HG03159 (cell line): ENCODE results near the gene MLEC.
"Not testable (repeated sequence)": the region's sequence is repeated elsewhere in the genome, so short reads cannot be mapped to it uniquely, and the experiment has no call there.

Source experiments
- ATAC-seq: cut with Tn5 transposase; IDR thresholded peaks from one replicate; pipeline ENCODE4 v1.9.1; 2021; ENCODE audit warnings: mild to moderate bottlenecking, moderate library complexity; ENCODE audit not compliant: unreplicated experiment

Gene MLEC

DNA sequence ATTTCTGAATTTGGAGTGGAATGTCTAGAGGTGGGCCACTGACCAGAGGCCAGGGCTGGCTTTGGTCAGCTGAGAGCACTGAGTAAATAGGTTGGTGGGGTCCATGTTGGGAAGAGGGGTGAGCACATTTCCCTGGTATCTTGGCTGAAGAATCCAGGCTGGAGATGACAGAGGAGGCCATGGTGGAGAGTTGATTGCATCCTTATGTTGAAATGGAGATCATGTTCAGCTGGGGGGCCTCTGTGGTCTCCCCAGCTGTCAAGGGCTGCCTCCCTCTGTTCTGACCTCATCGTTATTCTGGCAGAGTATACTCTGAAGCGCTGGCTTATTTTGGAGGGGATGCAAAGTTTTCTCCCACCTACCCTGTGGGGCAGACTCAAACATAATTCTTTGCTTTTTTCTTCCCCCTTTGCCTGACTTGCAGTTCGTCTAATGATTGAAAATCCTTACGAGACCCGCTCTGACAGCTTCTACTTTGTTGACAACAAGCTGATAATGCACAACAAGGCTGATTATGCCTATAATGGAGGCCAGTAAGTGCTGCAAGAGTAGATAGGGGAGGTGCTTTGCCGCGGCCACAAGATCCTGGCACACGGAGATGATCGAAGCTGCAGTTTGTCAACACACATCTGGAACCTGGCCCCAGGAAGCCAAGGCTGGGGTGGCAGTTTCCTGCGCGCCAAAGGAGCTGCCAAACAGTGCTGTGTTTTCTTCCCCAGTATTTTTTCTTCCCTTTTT is 32.7 kb downstream of the MLEC start:
- ATAC-seq, result no peak

DNA sequence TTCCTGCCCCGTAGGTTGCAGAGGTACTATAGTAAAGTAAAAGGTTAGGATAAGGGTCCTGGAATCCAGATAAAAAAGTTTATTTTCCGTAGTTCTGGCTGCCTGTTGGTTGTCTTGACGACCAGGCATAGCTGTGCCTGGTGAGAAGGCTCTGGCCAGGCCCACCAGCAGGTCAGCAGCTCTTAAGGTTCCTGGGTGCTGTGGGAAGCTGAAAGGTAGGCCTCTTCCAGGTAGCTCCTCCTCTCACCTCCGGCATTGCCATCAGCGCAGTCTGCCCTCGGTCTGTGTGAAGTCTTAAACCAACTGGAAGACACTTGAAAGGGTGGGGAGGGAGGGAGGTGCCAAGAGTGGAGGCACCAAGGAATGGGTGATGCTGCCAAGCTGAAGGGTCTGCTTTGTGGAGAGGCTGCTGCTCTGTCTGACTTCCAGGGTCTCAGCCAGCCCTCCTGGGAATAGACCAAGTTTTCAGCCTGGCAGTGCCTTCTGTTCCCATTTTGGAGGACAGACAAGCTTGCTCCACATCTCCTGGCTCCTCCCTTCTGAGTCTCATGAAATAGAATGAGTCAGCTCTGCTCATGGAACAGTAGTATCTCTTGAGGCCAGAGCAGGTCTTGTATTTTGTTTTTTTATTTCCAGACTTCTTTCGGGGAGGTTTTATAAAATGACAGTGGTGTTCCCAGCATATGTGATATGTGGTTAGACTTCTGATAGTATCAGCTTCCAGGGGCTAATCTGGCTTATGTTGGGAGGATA is 33.5 kb downstream of the MLEC start:
- no peak for ATAC-seq

DNA sequence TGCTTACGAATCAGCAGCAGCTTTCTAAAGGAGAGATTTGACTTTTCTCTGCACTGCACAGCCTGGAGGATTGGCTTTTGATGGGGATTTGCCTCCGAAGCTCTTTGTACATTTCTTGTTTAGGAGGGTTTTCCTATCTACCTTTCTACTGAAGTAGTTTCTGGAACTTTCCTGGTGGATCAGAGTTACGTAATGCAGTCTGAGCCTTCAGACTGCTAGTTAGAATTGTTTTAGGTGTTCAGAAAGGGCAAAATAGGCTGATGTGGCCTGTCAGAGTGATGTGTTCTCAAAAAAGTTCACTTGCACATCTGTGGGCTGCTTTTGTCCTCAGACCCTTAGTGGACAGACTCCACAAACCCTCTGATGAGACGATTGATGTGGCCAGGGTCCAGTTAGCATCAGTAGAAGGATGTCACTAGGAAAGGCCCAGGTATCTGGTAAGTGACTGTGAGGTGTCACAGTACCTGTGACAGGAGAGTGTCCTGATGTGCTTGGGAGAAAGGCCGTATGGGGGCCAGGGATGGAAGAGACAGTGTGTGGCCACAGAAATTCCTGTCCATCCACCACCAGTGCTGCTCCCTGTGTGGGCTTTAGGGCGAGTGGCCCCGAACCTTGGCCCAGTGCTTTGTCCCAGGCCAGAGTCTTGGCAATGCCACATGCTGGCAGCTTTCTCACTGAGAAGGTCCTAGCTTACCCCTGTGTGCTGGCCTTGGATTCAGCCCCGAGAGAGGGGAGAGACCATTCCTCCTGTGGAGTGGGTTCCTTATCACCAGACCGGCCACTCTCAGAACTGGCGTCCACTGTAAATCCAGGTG is 34.2 kb downstream of the MLEC start:
- ATAC-seq, result no peak

DNA sequence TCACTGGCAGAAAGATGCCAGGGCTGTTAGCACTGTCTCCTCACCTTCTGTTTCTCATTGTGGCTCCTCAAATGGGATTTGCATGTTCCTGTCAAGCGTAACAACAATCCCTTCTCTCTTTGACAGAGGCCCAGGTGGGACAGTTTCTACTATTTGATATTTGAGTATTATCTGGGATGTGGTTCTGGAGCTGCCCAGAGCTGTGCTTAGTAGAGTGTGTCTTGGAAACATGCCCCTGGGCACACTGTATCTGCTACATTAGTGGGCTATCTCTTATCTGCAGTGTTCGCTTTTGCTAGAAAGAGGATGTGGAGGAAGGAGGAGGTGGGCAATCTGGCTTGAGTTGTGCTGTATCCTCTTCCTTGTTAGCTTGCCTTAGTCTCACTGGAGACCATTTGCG is 34.9 kb downstream of the MLEC start:
- ATAC-seq, result no peak

DNA sequence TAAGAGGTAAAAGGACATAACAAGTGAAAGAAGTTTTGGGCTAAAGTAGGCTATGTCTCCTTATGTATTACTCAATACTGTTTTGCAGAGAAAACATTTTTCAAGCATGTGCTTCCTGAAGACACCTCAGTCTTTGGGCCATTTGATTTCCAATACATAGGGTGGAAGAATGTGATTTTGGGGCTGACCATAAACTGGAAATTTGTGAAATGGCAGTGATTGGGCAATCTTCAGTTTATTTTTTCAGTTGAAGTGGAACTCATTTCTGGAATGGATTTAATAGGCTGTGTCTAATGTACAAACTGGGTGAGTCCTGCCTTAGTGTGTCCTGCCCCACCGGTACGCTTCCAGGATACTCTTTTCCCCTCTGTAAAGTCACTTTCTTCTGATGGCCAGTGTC is 35.8 kb downstream of the MLEC start:
- no peak for ATAC-seq

DNA sequence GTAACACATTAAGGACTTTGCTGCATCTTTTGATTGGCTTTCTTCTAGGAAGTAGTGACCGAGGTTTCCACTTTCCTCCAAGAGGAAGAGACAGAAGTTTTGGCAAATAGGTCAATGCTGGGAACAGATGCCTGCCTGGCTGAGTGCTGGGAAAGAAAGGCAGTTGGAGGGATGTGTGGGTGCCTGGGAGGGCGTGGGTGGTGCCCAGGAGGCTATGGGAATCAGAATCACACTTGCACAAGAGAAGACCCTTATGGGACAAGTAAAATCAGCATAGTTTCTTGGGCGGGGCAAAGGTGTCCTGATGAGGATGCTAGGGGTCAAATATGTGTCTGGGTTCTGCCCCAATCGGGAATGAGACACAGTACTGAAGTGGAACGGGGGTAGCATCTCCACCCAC is 37.8 kb downstream of the MLEC start:
- ATAC-seq, result no peak

DNA sequence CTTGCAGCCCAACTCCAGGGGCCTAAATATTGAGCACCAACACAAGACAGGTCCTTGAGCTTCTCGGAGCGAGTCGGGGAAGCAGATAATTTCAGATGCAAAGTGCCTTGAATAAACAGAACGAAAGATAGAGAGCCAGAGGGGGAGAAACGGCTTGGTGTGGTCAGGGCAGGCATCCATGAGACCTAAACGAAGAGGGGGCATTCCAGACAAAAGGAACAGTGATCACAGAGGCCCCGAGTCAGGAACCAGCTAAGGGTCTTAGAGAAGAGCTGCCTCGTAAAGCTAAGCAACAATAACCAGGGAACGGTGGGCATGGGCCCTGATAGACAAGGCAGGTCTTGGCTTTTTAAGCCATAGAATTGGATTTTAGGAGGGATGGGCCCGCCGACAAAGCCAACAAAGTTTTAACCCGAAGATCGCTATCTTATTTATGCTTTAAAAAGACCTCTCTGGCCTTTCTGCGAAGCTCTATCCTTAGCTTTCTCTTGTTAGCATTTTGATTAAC is 38.3 kb downstream of the MLEC start:
- ATAC-seq, result no peak

DNA sequence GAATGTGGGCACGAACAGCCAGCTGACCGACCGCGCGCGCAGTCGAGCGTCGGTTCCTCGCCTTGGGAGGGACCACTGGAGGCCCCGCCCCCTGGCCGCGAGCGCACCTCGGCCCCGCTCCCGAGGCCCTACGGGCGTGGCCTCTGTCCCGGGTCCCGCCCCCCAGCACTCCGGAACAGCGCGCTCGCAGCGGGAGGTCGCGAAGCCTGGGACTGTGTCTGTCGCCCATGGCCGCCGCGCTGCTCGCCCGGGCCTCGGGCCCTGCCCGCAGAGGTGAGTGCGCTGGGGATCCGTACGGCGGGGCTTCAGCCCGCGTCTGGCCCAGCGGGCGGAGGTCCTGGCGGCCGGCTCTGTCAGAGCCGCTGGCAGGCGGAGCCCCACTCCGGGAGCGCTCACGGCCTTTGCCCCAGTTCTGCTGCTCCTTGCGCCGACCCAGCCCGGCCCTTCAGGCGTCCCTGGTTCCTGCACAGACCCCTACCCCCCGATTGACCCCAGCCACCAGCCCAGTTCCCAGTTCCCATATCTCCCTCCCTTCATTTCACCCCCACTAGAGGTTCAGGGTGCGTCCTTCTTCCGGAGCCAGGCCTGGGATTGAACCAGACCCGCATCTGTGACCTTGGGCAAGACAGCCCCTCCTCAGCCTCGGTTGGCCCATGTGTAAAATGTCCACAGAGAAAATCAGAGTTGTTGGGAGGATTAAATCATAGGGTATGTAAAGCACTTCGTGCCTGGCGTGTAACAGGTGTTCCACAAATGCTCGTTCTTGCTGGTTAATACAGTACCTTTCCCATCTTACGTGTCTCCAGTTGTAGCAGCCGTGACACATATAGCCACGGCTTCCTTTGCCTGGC is 38.9 kb downstream of the MLEC start, which contains the start of gene ACADS:
TSS of gene ACADS (plus strand) at position 168 of the 851 bp plus-strand sequence. CDS start at position 228, 60 bp downstream.
- ATAC-seq, result peak; percentile 96

DNA sequence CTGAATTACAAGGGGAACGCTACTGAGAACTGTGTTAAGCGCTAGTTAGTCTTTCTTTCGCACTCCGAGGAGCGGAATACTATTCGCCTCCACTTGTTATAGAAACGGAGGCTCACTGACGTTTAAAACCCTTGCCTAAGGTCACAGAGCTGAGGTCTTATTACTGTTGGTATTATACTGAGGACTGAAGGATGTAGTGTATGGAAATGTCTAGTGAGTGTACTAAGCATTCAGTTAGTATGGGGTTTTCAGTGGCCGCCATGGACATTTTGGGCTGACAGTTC is 39.5 kb downstream of the MLEC start:
- no peak for ATAC-seq

DNA sequence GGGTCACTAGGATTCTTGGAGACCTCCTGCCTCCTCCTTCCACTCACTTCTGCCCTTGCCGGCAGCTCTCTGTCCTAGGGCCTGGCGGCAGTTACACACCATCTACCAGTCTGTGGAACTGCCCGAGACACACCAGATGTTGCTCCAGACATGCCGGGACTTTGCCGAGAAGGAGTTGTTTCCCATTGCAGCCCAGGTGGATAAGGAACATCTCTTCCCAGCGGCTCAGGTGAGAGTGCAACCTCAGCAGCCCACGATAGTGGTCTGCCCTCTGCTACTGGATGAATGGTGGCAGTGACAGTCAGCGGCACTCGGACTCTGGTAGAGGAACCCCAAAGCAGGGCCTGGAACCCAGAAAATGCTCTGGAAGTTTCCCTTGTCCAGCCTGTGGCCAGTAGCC is 40.0 kb downstream of the MLEC start:
- no peak for ATAC-seq

DNA sequence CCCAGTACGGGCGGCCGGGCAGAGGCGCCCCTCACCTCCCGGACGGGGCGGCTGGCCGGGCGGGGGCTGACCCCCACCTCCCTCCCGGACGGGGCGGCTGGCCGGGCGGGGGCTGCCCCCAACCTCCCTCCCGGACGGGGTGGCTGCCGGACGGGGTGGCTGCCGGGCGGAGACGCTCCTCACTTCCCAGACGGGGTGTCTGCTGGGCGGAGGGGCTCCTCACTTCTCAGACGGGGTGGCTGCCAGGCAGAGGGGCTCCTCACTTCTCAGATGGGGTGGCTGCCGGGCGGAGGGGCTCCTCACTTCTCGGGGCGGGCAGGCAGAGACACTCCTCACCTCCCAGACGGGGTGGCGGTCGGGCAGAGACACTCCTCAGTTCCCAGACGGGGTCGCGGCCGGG is 45.2 kb downstream of the MLEC start:
- not testable (repeated sequence) for ATAC-seq

DNA sequence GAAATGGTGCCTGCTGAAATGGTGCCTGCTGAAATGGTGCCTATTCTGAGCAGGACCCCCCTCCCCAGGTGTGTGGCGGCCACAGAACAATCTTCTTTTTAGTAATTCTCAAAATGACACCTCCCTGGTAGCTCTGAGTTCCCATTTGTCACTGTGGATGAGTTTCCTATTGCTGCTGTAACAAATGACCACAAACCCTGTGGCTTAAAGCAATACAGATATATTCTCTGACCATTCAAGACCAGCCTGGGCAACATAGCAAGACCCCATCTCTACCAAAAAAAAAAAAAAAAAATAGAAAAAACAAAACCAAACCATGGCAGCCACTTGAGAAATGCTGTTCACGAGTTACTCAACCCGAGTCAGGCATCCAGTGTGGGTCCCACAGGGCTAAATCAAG is 46.6 kb downstream of the MLEC start:
- no peak for ATAC-seq

DNA sequence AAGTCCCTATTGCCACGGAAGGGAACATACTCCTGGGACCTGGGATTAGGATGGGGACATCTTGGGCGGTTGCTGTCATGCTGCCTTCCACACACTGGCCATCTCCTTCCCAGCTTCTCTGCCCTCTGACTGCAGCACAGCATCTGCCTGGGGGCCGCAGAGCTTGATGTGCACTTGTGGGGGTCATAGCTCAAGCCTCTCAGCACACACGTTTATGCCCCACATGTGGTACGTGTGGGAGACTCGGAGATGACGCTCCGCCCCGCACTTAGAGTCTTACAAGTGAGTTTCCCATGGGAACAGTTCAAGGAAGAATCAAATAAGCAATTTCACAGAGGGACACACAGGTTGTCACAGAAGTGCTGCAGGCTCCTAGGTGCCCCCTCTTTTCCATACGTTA is 47.3 kb downstream of the MLEC start:
- no peak for ATAC-seq

DNA sequence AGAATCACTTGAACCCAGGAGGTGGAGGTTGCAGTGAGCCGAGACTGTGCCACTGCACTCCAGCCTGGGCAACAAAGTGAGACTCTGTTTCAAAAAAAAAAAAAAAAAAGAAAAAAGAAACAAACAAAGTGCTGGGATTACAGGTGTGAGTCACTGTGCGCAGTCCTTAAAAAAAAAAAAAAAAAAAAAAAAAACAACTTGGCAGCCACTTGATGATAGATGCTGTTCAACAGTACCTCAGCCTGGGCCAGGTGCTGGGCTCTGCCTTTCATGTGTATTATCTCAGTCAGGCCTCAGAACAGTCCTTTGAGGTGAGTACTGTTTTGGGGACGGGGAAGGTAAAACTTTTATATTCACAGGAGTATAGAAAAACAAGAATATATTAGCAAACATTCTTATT is 48.2 kb downstream of the MLEC start:
- ATAC-seq, result no peak

DNA sequence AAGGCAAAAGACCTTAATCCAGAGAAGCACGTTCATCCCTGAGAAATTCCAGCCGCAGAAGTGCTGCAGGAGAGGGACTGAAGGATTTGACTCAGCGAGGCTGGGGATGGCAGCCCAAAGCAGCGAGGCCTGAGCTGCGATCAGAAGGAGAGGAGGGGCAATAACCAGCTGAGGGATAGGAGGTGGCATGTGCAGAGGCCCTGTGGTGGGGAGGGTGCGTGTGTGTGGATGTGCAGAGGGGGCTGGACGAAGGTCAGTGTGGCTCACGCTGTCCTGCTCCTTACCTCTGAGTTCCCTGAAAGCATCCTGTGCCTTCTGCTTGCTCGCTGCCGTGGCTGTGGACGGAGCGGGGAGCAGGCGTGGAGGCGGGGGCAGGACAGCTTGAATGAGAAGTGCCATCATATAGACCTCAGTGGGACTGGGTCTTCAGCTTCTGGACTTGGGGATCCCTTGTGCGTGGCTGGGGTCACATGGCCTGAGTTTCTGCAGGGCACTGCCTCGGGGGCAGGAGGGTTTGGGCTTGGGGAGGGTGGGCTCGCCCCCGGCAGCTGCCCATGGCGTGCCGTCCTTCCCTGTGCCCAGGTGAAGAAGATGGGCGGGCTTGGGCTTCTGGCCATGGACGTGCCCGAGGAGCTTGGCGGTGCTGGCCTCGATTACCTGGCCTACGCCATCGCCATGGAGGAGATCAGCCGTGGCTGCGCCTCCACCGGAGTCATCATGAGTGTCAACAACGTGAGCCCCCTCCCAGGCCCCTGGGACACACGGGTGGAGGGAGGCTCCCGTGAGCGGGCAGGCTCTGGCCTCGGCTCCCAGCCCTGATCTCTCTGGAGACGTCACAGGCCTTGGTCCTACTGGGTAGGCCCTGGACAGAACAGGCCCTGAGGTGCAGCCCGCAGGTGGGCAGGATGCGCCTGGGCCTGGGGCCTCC is 49.7 kb downstream of the MLEC start:
- no peak for ATAC-seq

DNA sequence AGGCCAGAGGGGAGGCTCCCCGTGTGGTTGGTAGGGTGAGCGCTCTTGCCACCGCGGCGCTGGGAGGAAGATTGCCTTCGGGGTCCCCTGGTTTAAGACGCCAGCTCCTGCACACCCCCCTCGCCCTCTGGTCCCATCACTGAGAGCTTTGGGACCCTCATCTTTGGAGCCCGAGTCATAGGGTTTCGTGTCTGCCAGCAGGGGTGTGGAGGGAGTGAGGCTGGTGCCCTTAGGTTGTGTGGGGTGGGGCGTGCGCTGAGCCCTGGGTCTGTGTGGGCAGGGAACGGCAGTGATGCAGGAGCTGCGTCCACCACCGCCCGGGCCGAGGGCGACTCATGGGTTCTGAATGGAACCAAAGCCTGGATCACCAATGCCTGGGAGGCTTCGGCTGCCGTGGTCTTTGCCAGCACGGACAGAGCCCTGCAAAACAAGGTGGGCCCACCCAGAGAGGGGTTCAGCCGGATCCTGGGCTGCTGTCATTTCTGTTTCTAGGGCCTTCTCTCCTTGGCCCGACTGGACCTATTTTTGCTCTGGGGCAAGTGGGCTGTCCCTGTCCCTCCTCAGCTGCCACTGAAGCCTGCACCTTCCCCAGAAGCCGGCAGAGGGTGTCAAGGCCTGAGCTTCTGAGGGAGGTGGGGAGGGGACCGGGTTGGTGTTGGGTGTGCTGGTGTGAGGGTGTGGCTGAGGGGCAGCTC is 50.8 kb downstream of the MLEC start:
- ATAC-seq, result no peak

DNA sequence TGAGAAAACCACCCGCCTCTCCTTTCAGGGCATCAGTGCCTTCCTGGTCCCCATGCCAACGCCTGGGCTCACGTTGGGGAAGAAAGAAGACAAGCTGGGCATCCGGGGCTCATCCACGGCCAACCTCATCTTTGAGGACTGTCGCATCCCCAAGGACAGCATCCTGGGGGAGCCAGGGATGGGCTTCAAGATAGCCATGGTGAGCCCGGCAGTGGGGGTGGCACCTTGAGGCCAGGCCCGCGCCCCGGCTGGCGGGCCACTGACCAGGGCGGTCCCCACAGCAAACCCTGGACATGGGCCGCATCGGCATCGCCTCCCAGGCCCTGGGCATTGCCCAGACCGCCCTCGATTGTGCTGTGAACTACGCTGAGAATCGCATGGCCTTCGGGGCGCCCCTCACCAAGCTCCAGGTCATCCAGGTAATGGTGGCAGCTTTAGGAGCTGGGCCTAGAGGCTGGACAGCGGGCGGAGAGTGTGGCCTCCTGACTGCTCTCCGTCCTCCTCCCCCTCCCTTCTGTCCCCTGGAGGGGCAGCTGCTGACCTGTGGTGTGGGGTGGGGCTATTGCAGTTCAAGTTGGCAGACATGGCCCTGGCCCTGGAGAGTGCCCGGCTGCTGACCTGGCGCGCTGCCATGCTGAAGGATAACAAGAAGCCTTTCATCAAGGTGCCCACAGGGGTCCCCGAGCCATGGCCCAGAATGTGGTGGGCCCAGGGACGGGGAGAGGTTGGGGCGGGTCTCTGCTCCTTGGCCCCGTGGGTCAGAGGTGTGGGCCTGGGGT is 51.5 kb downstream of the MLEC start:
- no peak for ATAC-seq

DNA sequence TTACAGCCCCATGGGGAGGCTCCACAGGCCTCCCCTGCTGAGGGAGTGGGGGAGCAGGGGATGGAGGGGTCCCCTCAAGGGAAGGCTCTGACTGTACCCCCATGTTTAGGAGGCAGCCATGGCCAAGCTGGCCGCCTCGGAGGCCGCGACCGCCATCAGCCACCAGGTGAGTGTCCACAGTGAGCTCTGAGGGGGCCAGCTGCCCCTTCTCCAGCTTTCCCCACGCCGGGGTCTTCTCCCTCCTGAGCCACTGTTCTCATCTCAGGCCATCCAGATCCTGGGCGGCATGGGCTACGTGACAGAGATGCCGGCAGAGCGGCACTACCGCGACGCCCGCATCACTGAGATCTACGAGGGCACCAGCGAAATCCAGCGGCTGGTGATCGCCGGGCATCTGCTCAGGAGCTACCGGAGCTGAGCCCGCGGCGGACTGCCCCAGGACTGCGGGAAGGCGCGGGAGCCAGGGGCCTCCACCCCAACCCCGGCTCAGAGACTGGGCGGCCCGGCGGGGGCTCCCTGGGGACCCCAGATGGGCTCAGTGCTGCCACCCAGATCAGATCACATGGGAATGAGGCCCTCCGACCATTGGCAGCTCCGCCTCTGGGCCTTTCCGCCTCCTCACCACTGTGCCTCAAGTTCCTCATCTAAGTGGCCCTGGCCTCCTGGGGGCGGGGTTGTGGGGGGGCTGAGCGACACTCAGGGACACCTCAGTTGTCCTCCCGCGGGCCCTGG is 52.2 kb downstream of the MLEC start:
- no peak for ATAC-seq
